Measurements from ENCODE around the gene SEZ6.
"Not testable (repeated sequence)": the region's sequence is repeated elsewhere in the genome, so short reads cannot be mapped to it uniquely, and the experiment has no call there.

Gene SEZ6

GRCh38 chr17:28948873-28949184 is 57.0 kb downstream of the SEZ6 start:
- no peak for DNase-seq (ENCODE audit: low read depth, low spot score)
- H3K4me3 ChIP-seq (ENCODE audit: low read length), result peak overlapping the region; percentile 93

DNA sequence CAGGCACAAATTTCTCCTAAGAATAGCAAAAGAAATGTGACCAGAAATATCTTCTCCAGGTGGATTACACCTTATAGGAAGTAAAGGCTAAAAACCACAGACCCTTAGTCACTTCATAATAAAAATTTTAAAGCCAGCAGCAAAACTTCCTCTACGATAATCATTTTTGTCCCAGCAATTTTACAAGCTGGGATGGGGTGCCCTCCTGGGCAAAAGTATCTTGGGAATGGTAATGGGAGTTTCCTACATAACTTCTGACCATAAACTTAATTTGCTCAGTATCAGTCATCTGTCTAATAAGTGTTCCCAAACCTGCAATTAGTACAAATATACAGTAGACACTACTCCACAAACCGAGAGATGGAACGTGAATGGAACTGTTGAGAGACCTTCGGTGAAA is 57.5 kb downstream of the SEZ6 start:
- H3K4me3 ChIP-seq (ENCODE audit: low read length), result peak overlapping the region; percentile 93
- no peak for DNase-seq (ENCODE audit: low read depth, low spot score)

- peak; percentile 49 for DNase-seq (ENCODE audit: low read depth, low spot score)
- H3K4me3 ChIP-seq (ENCODE audit: low read length), result no peak overlapping the region
These were observed 58.2 kb downstream of the SEZ6 start for GRCh38 chr17:28947639-28948038.

DNA sequence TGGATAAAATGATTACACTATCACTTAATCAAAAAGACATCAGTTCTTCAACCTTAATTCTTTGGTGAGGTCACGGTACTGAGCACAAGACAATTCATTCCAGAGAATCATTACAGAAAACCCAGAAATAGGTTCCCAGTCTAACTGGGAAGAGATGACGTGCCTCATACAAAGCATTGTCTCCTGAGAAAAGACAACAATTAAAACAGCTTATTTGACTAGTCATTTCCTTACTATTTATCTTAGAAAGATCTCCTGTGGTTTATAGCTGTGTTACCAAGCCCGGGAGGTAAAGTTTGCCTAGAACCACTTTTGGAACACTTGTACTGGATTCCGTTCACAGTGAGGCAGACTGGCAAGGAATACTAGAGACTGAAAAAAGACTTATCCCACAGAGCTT is 59.6 kb downstream of the SEZ6 start:
- H3K4me3 ChIP-seq (ENCODE audit: low read length), result no peak overlapping the region
- DNase-seq (ENCODE audit: low read depth, low spot score), result no peak

DNA sequence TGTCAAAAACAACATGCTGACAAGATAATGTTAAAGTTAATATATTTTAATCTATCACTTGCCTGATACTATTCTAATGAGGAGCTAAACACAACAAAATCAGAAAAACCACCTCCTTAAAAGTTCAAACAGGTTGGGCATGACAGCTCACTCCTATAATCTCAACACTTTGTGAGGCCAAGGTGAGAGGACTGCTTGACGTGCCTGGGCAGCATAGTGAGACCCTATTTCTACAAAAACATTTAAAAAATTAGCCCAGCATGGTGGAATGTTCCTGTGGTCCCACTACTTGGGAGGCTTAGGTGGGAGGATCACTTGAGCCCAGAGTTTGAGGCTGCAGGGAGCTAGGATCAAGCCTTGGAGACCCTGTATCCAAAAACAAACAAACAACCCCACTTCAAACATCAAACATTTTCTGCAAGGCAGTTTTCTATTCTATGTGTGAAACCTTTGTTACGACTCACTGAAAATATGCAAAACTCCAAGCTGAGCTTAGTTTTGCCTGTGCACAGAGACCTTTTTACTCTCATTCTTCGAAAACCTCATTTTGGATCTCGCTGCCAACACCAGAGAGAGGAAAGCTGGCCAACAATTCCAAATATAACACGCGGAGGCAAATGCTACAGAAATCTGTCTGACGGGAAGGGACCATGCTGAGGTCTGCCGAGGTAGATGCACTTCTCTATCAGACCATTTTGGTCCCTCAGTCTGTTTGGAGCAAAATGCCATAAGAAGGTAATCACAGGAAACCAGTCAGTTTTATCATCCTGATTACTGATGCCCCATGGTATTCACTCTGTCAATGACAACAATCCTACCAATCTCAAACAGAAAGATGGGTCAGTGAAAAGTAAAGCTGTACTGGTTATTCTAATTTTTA is 60.7 kb downstream of the SEZ6 start:
- no peak overlapping the region for H3K4me3 ChIP-seq (ENCODE audit: low read length)
- DNase-seq (ENCODE audit: low read depth, low spot score), result no peak

DNA sequence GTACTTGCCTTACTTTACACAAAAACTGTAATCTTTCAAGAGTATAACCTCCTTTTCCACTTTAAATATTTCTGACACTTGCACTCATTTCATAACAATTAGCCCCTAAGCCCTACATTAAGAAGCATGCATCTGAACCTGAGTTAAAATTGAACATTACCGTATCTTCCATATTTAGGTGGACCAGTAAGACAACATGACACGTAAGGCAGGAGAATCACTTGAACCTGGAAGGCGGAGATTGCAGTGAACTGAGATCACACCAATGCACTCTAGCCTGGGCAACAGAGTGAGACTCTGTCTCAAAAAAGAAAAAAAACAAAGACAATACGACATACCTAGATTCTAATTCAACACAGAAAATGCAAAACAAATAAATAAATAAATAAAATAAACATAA is 61.5 kb downstream of the SEZ6 start:
- no peak for DNase-seq (ENCODE audit: low read depth, low spot score)
- no peak overlapping the region for H3K4me3 ChIP-seq (ENCODE audit: low read length)

DNA sequence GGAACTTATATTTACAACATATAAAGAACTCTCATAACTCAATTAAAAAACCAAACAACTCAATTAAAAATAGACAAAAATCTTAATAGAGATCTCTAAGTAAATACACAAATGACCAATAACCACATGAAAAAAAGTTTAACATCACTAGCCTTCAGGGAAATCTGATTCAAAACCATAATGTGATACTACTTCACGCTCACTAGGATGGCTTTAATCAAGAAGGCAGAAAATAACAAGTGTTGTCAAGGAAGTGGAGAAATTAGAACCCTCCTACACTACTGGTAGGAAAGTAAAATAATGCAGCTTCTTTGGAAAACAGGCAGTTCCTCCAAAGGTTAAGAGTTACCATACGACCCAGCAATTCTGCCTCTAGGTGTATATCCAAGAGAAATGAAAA is 62.9 kb downstream of the SEZ6 start:
- DNase-seq (ENCODE audit: low read depth, low spot score), result no peak
- H3K4me3 ChIP-seq (ENCODE audit: low read length), result no peak overlapping the region

DNA sequence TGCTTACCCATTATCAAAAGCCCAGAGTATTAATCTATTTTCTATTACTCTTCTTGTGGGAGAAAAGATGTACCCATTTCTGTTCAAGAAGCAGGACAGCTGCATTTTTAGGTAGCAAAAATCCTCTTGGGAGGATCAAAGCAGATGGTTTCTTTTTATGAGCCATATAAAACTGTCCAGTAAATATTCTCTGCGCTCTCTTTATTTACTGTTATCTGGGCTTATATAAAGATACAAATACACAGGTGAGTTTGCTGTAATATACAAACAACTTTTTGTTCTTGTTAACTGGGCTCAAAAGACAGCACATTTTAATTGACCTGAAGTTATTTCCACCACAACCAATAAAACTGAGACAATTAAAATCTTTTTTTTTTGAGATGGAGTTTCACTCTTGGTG is 64.6 kb downstream of the SEZ6 start:
- no peak overlapping the region for H3K4me3 ChIP-seq (ENCODE audit: low read length)
- DNase-seq (ENCODE audit: low read depth, low spot score), result no peak

GRCh38 chr17:28940675-28941074 is 65.2 kb downstream of the SEZ6 start:
- no peak for DNase-seq (ENCODE audit: low read depth, low spot score)
- H3K4me3 ChIP-seq (ENCODE audit: low read length), result no peak overlapping the region

- no peak overlapping the region for H3K4me3 ChIP-seq (ENCODE audit: low read length)
- DNase-seq (ENCODE audit: low read depth, low spot score), result no peak
These were observed 65.7 kb downstream of the SEZ6 start for GRCh38 chr17:28940142-28940541.

DNA sequence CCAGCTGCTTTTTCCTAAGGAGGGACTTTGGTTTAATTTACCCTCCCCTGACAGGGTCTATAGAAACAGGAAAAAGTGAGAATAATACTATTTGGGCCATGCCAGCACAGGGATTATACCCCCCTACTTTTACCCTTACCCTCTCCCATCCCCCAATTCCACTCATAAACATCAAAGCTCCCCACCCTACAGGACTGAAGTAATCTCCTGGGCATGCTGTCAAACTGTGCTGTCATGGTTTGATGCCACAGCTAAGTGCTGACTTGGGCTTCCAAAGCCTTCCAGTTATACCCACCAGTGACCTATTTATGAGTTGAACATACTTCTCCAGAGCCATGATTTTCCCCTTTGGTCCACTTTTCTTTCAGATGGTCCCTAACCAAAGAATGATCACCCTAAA is 67.3 kb downstream of the SEZ6 start:
- no peak overlapping the region for H3K4me3 ChIP-seq (ENCODE audit: low read length)
- DNase-seq (ENCODE audit: low read depth, low spot score), result no peak

GRCh38 chr17:28937044-28937729 is 68.6 kb downstream of the SEZ6 start:
- no peak for DNase-seq (ENCODE audit: low read depth, low spot score)
- no peak overlapping the region for H3K4me3 ChIP-seq (ENCODE audit: low read length)

- no peak for DNase-seq (ENCODE audit: low read depth, low spot score)
- no peak overlapping the region for H3K4me3 ChIP-seq (ENCODE audit: low read length)
These were observed 69.9 kb downstream of the SEZ6 start for GRCh38 chr17:28935744-28936460.

DNA sequence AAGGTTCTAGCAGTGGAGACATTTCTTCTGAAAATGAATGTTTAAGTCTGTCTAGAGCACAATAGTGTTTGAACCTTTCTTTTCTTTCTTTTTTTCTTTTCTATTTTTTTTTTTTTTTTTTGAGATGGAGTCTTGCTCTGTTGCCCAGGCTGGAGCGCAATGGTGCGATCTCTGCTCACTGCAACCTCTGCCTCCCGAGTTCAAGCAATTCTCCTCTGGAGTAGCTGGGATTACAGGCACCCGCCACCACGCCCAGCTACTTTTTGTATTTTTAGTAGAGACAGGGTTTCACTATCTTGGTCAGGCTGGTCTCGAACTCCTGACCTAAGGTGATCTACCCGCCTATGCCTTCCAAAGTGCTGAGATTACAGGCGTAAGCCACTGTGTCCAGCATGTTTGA is 71.3 kb downstream of the SEZ6 start:
- not testable (repeated sequence) for DNase-seq (ENCODE audit: low read depth, low spot score); H3K4me3 ChIP-seq (ENCODE audit: low read length)

GRCh38 chr17:28929787-28930186 is 76.0 kb downstream of the SEZ6 start:
- H3K4me3 ChIP-seq (ENCODE audit: low read length), result no peak overlapping the region
- no peak for DNase-seq (ENCODE audit: low read depth, low spot score)

- no peak for DNase-seq (ENCODE audit: low read depth, low spot score)
- no peak overlapping the region for H3K4me3 ChIP-seq (ENCODE audit: low read length)
These were observed 77.8 kb downstream of the SEZ6 start for GRCh38 chr17:28928061-28928460.

GRCh38 chr17:28926786-28927185 is 79.0 kb downstream of the SEZ6 start:
- no peak for DNase-seq (ENCODE audit: low read depth, low spot score)
- H3K4me3 ChIP-seq (ENCODE audit: low read length), result no peak overlapping the region

DNA sequence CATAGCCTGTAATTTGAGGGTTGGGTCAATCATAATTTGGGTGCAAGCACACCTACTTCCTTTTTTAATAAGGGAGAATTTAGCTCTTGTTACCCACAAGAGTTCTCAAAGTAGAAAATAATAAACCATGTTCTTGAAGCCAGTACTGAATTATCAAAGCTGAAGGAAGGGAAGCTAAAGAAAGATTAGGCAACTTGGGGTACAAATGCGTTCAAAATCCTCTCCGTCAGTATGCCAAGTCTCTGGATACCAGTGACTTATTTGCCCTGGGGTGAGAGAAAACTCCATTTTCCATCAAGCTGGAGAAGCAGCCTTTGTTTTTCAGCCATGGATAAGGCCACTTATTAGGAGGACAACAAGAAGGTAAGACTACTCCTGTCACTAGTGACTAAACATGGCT is 79.5 kb downstream of the SEZ6 start:
- H3K4me3 ChIP-seq (ENCODE audit: low read length), result no peak overlapping the region
- DNase-seq (ENCODE audit: low read depth, low spot score), result no peak

DNA sequence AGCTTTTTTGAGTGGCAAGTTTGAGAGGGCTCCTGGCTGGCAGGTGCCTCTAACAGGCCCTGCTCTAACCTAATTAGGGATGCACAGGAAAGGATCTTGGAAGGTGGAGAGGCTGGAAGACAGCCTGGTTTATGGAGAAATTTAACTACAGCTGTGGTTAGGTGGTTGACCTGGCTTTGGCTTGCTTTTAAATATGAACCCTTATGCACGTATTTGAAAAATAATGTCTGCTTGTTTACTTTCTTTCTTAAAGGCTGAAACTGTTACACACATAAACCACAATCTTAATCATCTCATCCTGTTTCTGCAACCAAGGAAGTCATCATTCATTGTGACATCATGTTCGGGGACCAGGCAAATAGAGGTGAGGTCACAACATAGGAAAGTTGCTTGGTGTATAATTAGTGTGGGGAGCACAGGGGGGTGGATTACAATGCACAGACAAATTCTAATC is 79.9 kb downstream of the SEZ6 start:
- peak; percentile 79 for DNase-seq (ENCODE audit: low read depth, low spot score)
- H3K4me3 ChIP-seq (ENCODE audit: low read length), result no peak overlapping the region

DNA sequence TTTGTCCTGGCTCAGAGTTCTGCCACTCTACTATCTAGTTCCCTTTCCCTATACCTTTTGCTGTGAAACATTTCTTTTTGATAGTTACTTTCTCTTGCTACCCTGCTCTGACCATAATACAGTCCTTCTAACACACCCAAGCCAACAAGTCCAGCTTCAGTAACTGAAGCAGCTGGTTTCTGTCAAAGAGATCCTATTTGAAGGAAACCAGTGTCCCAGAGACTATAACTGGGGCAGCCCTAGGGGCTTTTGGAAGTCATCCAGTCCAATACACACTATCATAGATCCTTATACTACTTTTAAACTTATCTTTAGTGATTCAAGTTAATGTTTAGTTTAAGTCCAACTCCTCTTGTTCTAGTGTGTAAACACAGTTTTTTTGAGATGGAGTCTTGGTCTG is 85.6 kb downstream of the SEZ6 start:
- DNase-seq (ENCODE audit: low read depth, low spot score), result no peak
- H3K4me3 ChIP-seq (ENCODE audit: low read length), result no peak overlapping the region
